ENCODE results near the gene AARS2.
"Not testable (repeated sequence)": the region's sequence is repeated elsewhere in the genome, so short reads cannot be mapped to it uniquely, and the experiment has no call there.

Gene AARS2

GRCh38 chr6:44312901-44313788 lies at the start of gene AARS2:
Gene AARS2, minus strand, starts transcription at chr6:44313347. Its CDS starts 24 bp downstream, at chr6:44313323.
- peak; percentile 93 for DNase-seq

DNA sequence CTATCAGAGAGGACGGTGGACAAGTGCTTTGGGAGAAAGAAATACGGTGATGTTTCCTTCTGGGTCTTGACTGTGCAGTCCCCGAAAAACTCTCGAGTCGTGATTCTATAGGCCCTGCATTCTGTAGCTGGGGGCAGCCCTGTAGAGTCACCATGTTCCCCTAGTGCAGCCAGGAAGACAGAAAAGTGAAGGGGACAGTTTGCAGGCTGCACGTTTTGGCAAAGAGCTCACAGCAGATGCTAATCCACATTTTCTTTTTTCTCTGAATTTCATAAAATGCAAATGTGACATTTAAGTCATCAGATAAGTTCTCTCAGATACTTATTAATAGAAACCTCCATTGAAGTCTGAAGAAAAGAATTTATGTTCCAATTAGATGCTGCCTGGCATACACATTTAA lies 48.8 kb upstream of the AARS2 start:
- no peak for DNase-seq

DNA sequence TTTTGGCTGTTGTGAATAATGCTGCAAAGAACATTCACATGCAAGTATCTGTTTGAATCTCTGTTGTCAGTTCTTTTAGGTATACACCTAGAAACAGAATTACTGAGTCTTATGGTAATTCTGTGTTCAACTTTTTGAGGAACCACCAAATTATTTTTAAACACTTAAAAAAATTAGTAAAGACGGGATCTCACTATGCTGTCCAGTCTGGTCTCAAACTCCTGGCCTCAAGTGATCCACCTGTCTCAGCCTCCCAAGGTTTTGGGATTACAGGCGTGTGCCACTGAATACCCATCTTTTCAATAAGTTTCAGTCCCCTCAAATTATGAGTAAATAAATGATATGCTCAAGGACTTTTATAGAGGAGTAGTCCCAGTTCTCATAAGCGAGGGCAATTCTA lies 46.8 kb upstream of the AARS2 start:
- DNase-seq, result no peak

DNA sequence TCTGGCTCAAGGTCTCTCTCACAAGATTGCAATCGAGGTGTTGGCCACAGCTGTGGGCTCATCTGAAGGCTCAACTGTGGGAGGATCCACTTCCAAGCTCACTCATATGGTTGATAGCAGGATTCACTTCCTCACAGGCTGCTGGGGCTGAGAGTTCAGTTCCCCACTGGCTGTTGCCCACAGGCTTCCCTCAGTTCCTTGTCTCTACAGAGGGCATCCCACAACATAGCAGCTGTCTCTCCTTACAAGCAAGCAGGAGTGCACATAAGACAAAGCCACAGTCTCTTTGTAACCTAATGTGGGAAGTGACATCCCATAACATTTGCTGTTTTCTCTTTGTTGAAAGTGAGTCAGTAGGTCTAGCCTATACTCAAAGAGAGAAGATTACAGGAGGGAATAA lies 43.3 kb upstream of the AARS2 start:
- DNase-seq, result no peak

- no peak for DNase-seq
Measured at GRCh38 chr6:44355640-44356039, 42.5 kb upstream of the AARS2 start.

GRCh38 chr6:44353336-44353735 lies 40.2 kb upstream of the AARS2 start:
- no peak for DNase-seq

DNA sequence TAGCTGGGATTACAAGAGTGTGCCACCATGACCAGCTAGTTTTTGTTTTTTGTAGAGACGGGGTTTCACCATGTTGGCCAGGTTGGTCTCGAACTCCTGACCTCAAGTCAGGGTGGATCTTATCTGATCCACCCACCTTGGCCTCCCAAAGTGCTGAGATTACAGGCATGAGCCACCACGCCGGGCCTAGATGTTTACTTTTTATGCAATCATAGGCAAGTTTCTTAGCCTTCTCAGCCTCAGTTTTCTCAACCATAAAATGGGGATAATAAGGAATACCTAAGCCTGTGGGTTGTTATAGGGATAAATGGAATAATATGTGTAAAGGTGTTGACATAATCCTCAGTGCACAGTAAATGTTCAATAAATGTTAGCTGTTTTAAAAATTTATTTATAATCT lies 39.1 kb upstream of the AARS2 start:
- DNase-seq, result no peak

GRCh38 chr6:44350650-44350994 lies 37.5 kb upstream of the AARS2 start:
- not testable (repeated sequence) for DNase-seq

- no peak for DNase-seq
Measured at GRCh38 chr6:44349904-44350649, 36.9 kb upstream of the AARS2 start.

DNA sequence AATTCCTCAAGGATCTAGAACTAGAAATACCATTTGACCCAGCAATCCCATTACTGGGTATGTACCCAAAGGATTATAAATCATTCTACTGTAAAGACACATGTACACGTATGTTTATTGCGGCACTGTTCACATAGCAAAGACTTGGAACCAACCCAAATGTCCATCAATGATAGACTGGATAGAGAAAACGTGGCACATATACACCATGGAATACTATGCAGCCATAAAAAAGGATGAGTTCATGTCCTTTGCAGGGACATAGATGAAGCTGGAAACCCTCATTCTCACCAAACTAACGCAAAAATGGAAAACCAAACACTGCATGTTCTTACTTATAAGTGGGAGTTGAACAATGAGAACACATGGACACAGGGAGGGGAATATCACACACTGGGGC lies 33.7 kb upstream of the AARS2 start:
- not testable (repeated sequence) for DNase-seq

GRCh38 chr6:44342489-44342888 lies 29.3 kb upstream of the AARS2 start, which contains the start of gene SPATS1:
Gene SPATS1, plus strand, starts transcription at chr6:44342650. Its CDS starts 446 bp downstream, at chr6:44343096.
- no peak for DNase-seq

DNA sequence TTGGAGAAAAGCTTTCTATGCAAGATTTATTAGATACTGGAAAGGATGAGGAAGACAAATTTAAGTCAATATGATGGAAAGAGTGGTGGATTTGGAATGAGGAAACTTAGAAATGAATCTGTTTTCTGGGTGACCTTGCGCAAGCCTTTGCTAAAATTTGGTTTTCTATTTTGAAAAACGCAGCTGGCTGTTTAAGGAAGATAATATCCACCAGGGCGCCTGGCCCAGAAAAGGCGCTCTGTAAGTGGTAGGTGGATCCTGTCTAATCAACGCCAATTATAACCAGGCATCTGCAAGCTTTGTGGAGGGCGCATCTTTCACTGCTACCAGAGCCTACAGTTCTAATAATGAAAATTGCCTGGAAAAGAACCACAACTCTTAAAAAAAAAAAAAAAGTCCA lies 28.9 kb upstream of the AARS2 start:
- DNase-seq, result no peak

- no peak for DNase-seq
Measured at GRCh38 chr6:44341095-44341890, 28.1 kb upstream of the AARS2 start.

DNA sequence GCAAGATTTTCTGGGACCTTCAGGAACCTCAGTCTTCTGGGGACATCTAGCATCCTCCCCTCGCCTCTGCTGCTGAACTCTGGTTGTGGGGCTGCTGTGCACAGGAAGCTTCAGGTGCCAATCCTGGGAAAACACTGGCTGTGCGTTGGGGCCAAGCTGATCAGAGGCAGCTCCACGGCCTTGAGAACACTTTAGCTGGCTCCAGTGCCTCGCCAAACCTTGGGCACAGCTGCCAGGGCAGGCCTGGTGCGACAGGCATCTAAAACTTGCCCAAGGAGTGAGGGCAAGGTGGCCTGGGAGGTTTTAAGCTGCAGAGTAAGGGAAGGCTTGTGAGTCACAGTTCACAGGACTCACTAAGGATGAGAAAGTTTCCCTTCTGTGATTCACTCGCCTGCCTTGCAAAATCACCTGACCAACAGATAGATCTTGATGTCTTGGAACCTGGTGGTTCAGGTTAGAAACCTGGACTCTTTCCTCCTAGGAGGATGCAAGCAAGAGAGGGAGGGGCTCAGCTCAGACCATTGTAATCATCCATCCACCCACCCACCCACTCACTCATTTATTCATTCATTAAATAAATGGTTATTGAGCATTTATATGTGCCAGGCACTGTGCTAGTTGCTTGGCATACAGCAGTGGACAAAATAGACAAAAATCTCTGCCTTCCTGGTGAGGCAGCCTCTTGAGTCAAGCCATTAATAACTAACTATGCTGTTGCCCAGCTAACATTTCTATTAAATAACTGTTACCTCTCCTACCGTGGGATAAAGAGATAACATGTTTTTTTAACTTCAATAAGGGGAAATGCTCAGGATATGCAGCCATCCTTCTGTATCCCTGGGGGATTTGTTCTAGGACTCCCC lies 26.8 kb upstream of the AARS2 start:
- no peak for DNase-seq

DNA sequence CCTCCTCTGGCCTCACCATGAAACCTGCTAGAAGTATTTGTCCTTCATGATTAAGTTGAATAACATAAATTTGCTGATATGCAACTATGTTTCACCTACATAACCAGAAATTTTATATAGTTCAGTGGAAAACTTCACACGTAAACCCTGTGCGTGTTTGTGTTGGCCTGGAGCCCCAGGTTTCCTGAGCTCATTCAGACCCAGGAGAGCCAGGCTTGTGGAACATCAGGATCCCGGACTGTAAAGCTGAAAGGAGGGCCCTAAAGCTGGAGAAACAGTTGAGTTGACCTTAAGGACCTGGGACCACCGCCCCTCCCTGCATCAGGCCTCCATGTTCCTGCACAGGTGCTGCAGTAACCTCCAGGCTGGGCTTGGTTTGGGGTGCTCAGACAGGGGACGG lies 26.2 kb upstream of the AARS2 start:
- no peak for DNase-seq

DNA sequence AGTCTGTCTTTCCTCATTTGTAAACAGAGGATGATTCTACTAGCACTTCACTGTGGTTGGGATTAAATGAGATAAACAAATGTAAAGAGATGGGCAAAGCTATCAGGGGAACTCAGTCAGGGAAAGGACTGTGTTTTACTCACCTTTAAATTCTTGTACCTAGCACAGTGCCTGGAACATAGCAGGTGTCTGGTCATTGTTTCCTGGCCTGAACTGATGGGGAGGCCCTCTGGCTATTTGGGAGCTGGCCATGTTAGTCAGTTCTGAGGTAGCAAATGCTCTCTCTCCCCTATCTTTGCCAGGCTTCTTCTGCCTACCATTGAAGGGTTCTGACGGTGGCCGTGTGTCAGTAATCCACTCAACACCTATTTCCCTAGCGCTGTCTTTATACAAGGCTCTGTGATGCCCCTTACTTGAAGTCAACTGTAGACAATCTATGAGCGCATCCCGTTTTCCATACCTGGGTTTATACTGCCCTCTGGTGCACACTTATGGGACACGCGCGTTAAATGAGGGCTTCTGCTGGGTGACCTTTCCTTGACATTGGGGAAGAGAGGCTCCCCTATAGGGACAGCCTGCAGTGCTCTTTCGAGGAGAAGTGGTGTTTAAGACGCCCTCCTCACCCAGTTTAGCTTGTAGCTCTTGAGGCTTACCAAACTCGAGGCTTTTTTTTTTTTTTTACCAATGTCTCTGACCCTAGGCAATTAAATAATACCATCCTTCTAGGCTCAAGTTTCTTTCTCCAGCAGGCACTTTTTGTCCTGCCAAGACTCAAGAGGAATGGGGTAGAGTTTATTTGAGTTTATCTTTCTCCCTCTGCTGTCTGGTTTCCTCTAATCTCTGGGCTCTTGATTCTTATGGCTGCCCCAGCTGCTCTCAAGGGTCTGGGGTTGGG lies 25.3 kb upstream of the AARS2 start:
- DNase-seq, result peak; percentile 68

GRCh38 chr6:44335631-44336030 lies 22.5 kb upstream of the AARS2 start:
- DNase-seq, result no peak

DNA sequence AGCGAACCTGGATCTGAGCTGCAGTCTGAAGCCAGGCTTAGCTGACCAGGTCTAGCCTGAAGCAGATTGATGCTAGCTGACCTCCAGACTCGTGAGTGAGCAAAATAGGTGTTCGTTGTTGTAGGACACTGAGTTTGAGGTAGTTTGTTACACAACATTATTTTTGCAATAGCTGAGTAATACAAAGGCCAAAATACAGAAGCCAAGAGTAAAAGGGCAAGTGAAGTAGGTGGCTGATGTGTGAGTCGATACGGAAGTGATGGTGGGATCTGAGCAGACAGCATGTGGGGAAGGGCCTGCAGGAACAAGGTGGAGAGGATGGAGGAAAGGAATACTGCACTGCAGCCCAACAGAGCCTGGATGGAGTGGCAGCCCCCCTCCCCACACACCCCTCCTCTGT lies 20.8 kb upstream of the AARS2 start:
- DNase-seq, result no peak

DNA sequence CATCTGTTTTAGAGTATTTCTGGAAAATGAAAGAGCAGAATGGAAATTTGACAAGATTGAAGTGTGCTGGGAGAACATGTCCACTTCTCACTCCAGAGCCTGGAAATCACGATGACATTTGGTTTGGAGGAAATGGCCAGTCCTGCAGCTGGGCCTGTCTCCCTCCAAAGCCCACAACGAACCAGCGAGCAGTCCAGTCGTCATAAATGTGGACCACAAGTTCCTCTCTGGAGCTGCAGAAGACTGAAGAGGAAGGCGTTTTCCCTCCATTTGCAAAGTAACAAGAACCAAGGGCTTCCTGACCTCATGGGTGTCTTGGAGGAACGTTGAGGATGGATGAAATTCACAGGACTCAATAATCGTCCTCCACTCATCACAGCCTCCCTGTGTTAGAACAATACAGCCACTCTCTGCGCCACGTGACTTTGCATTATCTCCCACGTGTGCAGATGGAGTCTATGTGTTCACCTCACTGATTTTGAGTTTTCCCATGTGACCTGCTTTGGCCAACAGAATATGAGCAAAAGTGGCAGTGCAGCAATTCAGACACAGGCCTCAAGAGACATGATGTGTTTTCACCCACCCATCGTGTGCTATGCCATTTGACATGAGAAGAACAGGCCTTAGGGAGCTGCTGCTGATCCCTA lies 20.2 kb upstream of the AARS2 start:
- DNase-seq, result no peak

DNA sequence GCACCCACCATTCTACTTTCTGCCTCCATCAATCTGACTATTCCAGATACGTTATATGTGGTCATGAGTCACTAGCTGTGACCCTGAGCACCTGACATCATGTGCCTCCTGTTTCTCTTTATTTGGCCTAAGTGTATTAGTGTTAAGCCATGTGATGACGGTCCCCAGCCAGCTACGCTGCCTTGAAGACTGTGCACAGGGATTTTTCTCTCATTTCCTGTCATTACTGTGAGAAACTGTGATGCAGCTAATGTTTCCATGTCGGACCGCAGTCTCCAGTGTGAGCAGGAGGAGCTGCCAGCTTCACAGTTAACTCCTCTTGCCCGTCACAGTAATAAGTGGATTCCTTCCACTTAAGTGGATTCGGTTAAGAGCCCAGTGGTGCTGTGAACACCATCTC lies 19.4 kb upstream of the AARS2 start:
- DNase-seq, result no peak

GRCh38 chr6:44329858-44330257 lies 16.7 kb upstream of the AARS2 start:
- no peak for DNase-seq
